Gastrocnemius medialis (tissue), 4 donors: ENCODE measurements around the gene PERCC1. TPM values are rescaled to one million over a fixed set of nuclear protein-coding genes. Genes with fewer than 3 reads are reported as not detected.

Experiments used
- ATAC-seq, 2 donors: fragments of 150-250 bp; one replicate each; pipeline ENCODE4 v1.9.1; 2016
- DNase-seq, 2 donors: peaks; one replicate each; pipeline ENCODE4 v3.0.0-alpha.2; 2019
- H3K27ac ChIP-seq, 4 donors: fragments of 200-600 bp; sonication (generic); 1 replicate in 1 of 4; 2 replicates in 3 of 4; pipeline ENCODE4 v1.5.1; 2016 to 2018; ENCODE audit warnings: mild to moderate bottlenecking in 2 of 4, moderate library complexity in 1 of 4
- H3K27me3 ChIP-seq, 3 donors: fragments of 200-600 bp; sonication (generic) in 2 of 3; 1 replicate in 1 of 3; 2 replicates in 2 of 3; pipeline versions ENCODE4 v1.5.1 to v1.6.0; 2016 to 2019; ENCODE audit warnings: mild to moderate bottlenecking in 1 of 3, moderate library complexity in 1 of 3
- H3K36me3 ChIP-seq, 2 donors: fragments of 200-600 bp; sonication (generic) in 1 of 2; one replicate each; pipeline ENCODE4 v1.5.1; 2017 to 2018
- H3K4me1 ChIP-seq, 2 donors: fragments of 200-600 bp; sonication (generic) in 1 of 2; one replicate each; pipeline ENCODE4 v1.5.1; 2016 to 2017; ENCODE audit warnings: mild to moderate bottlenecking in 2 of 2
- H3K4me3 ChIP-seq, 4 donors: fragments of 200-600 bp; sonication (generic) in 3 of 4; 1 replicate in 1 of 4; 2 replicates in 3 of 4; pipeline ENCODE4 v1.5.1; 2016 to 2019; ENCODE audit warnings: mild to moderate bottlenecking in 2 of 4
- H3K9me3 ChIP-seq, 3 donors: fragments of 200-600 bp; sonication (generic) in 2 of 3; 1 replicate in 1 of 3; 2 replicates in 2 of 3; pipeline ENCODE4 v1.5.1; 2016 to 2019
- POLR2A ChIP-seq, 2 donors: fragments of 450-650 bp; IDR thresholded peaks; one replicate each; pipeline ENCODE4 v1.6.1; 2017; ENCODE audit warnings: antibody characterized with exemption in 2 of 2, mild to moderate bottlenecking in 2 of 2, moderate library complexity in 2 of 2
- in situ Hi-C, 4 donors: fragments of 200-750 bp; cut with MboI; loops; one replicate each; pipeline versions ENCODE4 v1.15.0 to v1.8.0; 2017; ENCODE audit warnings: low sequenced_read_pairs in 4 of 4
- intact Hi-C: fragments of 100-400 bp; cut with DNase I; formaldehyde crosslinking; loops from one replicate; pipeline ENCODE4 v1.15.1; 2023; ENCODE audit warnings: low total_unique reads
- total RNA-seq, 4 donors: library from RNA; depleted of rRNA; stranded (reverse); fragments of >200 nt; gene quantifications; one replicate each; pipeline versions ENCODE4 v1.1.0 to v1.2.3, GENCODE V29; 2016
- TF ChIP-seq, protein P1 (sequence below), 5 experiments: fragments of 450-650 bp in 3 of 5; fragments of 200-600 bp in 2 of 5; sonication (generic) in 2 of 5; IDR thresholded peaks in 4 of 5; conservative IDR thresholded peaks in 1 of 5; 1 replicate in 4 of 5; 2 replicates in 1 of 5; pipeline ENCODE4 v1.5.1; 2016 to 2019; ENCODE audit warnings: antibody characterized with exemption in 5 of 5, mild to moderate bottlenecking in 3 of 5, moderate library complexity in 3 of 5

The PERCC1 gene
- total RNA-seq, 4 donors from 2014 or later, result not detected

DNA sequence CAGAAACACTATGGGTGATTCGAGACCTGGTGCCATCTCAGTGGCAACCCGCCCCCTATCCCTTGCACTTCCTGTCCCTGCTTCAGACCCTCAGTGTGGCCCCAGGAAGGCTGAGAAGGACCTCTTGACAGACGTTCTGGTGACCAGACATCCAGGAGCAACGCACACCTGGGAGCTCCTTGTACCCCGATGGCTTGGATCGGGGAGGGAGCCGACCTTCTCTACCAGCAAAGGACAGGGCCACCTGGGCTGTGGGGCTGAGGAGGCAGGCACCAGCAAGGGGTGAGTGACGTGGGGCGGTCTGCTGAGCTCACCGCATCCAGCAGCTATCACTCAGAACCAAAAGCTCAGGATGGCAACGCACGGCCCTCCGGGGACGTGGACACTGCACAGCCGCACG lies 43.5 kb upstream of the PERCC1 start:
- intact Hi-C loops, result loop anchor here (5.0 kb wide), 1 partner anchor 345 kb away; no protein-coding TSS in a partner anchor
- Histone ChIP-seq H3K27ac (no peak overlapping the region), H3K4me1 (no peaks in the 10 kb centered on the region), H3K9me3 (no peaks in the 10 kb centered on the region), H3K4me3 (no peak overlapping the region), H3K36me3 (peaks cover 0 to 31% of the 10 kb centered on the region in 2 donors), H3K27me3 (no peaks in the 10 kb centered on the region)
- no peak for DNase-seq
- no peak for TF ChIP-seq POLR2A (IDR thresholded peaks at IDR 0.05)
- TF ChIP-seq, protein P1, sequence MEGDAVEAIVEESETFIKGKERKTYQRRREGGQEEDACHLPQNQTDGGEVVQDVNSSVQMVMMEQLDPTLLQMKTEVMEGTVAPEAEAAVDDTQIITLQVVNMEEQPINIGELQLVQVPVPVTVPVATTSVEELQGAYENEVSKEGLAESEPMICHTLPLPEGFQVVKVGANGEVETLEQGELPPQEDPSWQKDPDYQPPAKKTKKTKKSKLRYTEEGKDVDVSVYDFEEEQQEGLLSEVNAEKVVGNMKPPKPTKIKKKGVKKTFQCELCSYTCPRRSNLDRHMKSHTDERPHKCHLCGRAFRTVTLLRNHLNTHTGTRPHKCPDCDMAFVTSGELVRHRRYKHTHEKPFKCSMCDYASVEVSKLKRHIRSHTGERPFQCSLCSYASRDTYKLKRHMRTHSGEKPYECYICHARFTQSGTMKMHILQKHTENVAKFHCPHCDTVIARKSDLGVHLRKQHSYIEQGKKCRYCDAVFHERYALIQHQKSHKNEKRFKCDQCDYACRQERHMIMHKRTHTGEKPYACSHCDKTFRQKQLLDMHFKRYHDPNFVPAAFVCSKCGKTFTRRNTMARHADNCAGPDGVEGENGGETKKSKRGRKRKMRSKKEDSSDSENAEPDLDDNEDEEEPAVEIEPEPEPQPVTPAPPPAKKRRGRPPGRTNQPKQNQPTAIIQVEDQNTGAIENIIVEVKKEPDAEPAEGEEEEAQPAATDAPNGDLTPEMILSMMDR (IDR thresholded peaks at IDR 0.05 in 4 of 5, conservative IDR thresholded peaks at IDR 0.05 in 1 of 5), result no peak
- no peak for ATAC-seq
- in situ Hi-C loops, result no loop called here

DNA sequence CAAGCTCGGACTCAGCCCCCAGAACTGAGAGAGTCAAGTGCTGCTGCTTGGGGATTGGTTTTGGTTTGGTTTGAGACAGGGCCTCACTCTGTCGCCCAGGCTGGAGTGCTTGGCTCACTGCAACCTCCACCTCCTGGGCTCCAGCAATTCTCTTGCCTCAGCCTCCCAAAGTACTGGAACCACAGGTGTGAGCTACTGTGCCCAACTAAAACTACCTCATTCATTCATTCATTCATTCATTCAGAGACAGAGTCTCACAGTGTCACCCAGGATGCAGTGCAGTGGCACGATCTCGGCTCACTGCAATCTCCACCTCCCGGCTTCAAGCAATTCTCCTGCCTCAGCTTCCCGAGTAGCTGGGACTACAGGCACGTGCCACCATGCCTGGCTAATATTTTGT lies 41.1 kb upstream of the PERCC1 start:
- intact Hi-C loops, result loop anchor here (5.0 kb wide), 1 partner anchor 347 kb away; no protein-coding TSS in a partner anchor

DNA sequence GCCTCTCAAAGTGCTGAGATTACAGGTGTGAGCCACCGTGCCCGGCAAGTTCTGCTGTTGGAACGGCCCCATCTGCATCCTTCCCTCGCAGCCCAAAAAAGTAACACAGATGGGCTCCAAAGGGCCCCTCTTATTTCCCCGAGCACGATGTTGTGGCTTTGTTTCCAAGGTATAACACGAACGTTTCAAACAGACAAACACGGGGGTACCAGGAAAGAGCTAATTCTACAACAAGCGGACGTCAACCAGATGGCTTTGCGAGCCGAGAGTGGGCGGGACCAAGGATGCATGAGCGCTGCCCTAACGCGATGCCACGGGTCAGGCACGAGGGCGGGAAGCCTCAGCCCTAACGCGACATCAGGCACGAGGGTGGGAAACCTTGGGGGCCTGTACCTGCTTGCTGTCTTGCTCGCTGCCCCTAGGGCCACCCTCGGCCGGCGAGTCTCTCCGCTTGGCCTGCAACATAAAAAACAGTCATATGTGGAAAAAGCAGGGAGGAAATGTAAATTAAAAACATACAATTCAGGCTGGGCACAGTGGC lies 40.6 kb upstream of the PERCC1 start:
- intact Hi-C loops, result no loop called here

More for the DNA sequence above, 41.1 kb upstream of the PERCC1 start:
- TF ChIP-seq, protein P1 (IDR thresholded peaks at IDR 0.05 in 4 of 5, conservative IDR thresholded peaks at IDR 0.05 in 1 of 5), result no peak
- TF ChIP-seq POLR2A (IDR thresholded peaks at IDR 0.05), result no peak
- Histone ChIP-seq H3K9me3 (no peaks in the 10 kb centered on the region), H3K4me1 (no peaks in the 10 kb centered on the region), H3K27me3 (no peaks in the 10 kb centered on the region), H3K36me3 (peaks cover 0 to 47% of the 10 kb centered on the region in 2 donors), H3K4me3 (no peak overlapping the region), H3K27ac (no peak overlapping the region)
- DNase-seq, result no peak
- ATAC-seq, result no peak
- in situ Hi-C loops, result no loop called here

DNA sequence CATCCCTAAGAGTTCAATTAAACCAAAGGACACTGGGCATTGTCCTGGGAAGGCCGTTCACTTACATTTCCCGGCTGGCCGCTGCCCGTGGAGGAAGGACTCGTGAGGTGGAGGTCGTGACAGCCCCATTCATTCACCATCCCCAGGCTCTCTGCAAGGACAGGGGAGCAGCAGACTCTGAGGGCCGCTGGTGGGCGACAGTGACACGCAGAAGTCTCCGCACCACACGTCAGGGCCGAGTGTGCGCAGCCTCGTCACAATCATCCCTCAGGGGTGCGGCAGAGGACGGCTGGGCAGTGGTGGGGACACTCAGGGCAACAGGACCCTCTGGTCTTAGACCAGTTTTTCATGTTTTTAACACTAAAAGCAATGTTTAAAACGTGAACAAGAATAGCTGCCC lies 38.1 kb upstream of the PERCC1 start:
- H3K36me3 ChIP-seq, result peaks cover 0 to 46% of the 10 kb centered on the region in 2 donors
- no peak for TF ChIP-seq POLR2A (IDR thresholded peaks at IDR 0.05)
- TF ChIP-seq, protein P1 (IDR thresholded peaks at IDR 0.05 in 4 of 5, conservative IDR thresholded peaks at IDR 0.05 in 1 of 5), result no peak
- no peaks in the 10 kb centered on the region for H3K4me1 ChIP-seq
- ATAC-seq (no peak), DNase-seq (no peak)
- no peak overlapping the region for H3K4me3 ChIP-seq
- no peak overlapping the region for H3K27ac ChIP-seq
- no peaks in the 10 kb centered on the region for H3K27me3 ChIP-seq
- intact Hi-C loops, result no loop called here
- in situ Hi-C loops, result no loop called here
- H3K9me3 ChIP-seq, result no peaks in the 10 kb centered on the region

More for the DNA sequence above, 40.6 kb upstream of the PERCC1 start:
- Histone ChIP-seq H3K4me1 (no peaks in the 10 kb centered on the region), H3K4me3 (no peak overlapping the region), H3K27ac (no peak overlapping the region), H3K9me3 (no peaks in the 10 kb centered on the region), H3K36me3 (peaks cover 0 to 45% of the 10 kb centered on the region in 2 donors), H3K27me3 (no peaks in the 10 kb centered on the region)
- in situ Hi-C loops, result no loop called here
- DNase-seq (no peak), ATAC-seq (no peak)
- TF ChIP-seq, protein P1 (IDR thresholded peaks at IDR 0.05 in 4 of 5, conservative IDR thresholded peaks at IDR 0.05 in 1 of 5), result no peak
- no peak for TF ChIP-seq POLR2A (IDR thresholded peaks at IDR 0.05)
